ENCODE results near the gene ASB7.

DNA sequence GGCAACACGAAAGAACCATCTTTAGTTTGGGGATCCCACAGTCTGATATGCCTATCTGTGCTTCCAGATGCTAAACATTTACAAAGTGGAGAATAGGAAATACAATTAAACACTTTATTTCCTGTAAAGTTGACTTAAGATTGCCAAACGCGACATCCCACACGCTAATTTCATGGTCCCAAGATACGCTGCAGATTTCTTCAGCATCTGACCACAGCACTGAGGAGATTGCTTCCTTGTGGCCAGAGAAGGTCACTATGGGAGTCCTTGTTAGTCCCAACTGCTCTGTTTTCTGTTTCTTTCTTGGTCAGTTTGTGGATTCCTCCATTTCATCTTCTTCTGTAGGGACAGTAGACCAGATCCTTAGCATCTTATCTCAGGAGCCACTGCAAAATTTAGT, 43.3 kb downstream of the ASB7 start:
- TF ChIP-seq, protein P1, sequence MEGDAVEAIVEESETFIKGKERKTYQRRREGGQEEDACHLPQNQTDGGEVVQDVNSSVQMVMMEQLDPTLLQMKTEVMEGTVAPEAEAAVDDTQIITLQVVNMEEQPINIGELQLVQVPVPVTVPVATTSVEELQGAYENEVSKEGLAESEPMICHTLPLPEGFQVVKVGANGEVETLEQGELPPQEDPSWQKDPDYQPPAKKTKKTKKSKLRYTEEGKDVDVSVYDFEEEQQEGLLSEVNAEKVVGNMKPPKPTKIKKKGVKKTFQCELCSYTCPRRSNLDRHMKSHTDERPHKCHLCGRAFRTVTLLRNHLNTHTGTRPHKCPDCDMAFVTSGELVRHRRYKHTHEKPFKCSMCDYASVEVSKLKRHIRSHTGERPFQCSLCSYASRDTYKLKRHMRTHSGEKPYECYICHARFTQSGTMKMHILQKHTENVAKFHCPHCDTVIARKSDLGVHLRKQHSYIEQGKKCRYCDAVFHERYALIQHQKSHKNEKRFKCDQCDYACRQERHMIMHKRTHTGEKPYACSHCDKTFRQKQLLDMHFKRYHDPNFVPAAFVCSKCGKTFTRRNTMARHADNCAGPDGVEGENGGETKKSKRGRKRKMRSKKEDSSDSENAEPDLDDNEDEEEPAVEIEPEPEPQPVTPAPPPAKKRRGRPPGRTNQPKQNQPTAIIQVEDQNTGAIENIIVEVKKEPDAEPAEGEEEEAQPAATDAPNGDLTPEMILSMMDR (IDR thresholded peaks at IDR 0.05) = no peak
- no peak for TF ChIP-seq POLR2A (IDR thresholded peaks at IDR 0.05)

All from adrenal gland (tissue), 5 donors.